Activated naive CD8-positive, alpha-beta T cell treated with anti-CD3 and anti-CD28 coated beads, Interleukin-2, amount 50 U/mL, for 24 hours (primary cell): ENCODE measurements around the gene FAM13A.

Experiments
- ATAC-seq: fragments of 150-1000 bp; cut with Tn5 transposase; one replicate; pipeline ENCODE4 v1.10.0; 2021
- DNase-seq: peaks from one replicate; pipeline ENCODE4 v3.0.0; 2021
- H3K27ac Mint-ChIP-seq: one replicate; pipeline ENCODE4 v1.8.0; 2021; ENCODE audit warnings: mild to moderate bottlenecking, mixed read lengths
- H3K27me3 Mint-ChIP-seq: one replicate; pipeline ENCODE4 v1.8.0; 2021; ENCODE audit warnings: mixed read lengths
- H3K36me3 Mint-ChIP-seq: one replicate; pipeline ENCODE4 v1.8.0; 2021; ENCODE audit warnings: low read depth, mixed read lengths
- H3K4me1 Mint-ChIP-seq: one replicate; pipeline ENCODE4 v1.8.0; 2021; ENCODE audit warnings: mixed read lengths
- H3K4me3 Mint-ChIP-seq: one replicate; pipeline ENCODE4 v1.8.0; 2021; ENCODE audit warnings: mild to moderate bottlenecking, moderate library complexity, mixed read lengths
- H3K9me3 Mint-ChIP-seq: one replicate; pipeline ENCODE4 v1.8.0; 2021; ENCODE audit warnings: mixed read lengths

Gene FAM13A

DNA sequence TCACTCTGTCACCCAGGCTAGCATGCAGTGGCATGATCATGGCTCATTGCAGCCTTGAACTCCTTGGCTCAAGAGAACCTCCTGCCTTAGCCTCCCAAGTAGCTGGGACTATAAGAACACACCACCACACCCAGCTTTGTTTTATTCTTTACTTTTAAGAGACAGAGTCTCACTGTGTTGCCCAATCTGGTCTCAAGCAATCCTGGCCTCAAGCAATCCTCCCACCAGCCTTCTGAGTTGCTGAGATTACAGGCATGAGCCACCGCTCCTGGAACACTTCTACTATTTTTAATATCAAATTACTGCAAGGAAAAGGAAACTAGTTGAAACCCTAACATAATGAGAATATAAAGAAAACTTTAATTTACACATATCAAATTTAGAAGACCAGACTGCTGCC lies 85.4 kb downstream of the FAM13A start:
- Mint-ChIP-seq H3K4me3 (no peak overlapping the region), H3K27ac (no peak overlapping the region), H3K27me3 (peaks cover 2% of the 10 kb centered on the region), H3K9me3 (peaks cover 10% of the 10 kb centered on the region), H3K4me1 (no peaks in the 10 kb centered on the region), H3K36me3 (no peaks in the 10 kb centered on the region)
- no peak for ATAC-seq
- no peak for DNase-seq

DNA sequence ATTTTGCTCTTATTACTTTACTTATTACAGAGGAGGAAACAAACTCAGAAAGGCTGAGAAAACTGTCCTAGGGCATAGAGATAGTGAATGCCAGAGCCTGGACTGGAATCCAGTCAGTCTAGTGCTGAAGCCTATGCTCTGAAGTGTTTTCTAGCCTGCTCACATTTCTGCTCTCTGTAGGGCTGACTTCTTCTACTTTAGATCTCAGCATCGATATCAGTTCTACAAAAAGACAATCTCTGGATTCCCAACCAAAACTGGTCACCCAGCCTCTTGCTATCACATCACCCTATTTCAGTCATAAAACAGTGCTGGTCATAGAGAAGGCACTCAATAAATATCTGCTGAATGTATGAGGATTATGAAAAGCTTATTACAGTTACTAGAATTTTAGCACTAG lies 87.2 kb downstream of the FAM13A start:
- ATAC-seq: no peak
- Mint-ChIP-seq H3K4me1 (no peaks in the 10 kb centered on the region), H3K9me3 (peaks cover 10% of the 10 kb centered on the region), H3K27ac (no peak overlapping the region), H3K36me3 (no peaks in the 10 kb centered on the region), H3K4me3 (no peak overlapping the region), H3K27me3 (peaks cover 3% of the 10 kb centered on the region)
- DNase-seq: no peak

DNA sequence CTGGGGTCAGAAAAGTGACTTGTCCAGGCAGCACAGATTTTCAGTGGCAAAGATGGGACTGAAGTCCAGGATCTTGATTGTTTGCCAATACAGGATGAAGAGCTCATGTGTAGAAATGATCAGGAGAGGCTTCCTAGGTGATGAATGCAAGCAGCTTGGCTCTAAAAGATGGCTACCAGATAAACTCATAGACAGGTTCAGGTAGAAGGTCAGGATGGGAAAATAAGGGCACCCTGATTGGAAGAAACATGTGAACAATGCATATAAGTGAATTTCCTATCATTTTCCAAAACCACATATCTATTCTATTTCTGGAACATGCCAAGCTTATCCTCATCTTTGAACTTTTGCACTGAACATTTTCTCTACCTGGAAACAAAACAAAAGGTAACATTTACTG lies 87.7 kb downstream of the FAM13A start:
- Mint-ChIP-seq H3K36me3 (no peaks in the 10 kb centered on the region), H3K4me3 (no peak overlapping the region), H3K4me1 (no peaks in the 10 kb centered on the region), H3K27ac (no peak overlapping the region), H3K27me3 (peaks cover 3% of the 10 kb centered on the region), H3K9me3 (peaks cover 10% of the 10 kb centered on the region)
- DNase-seq (no peak), ATAC-seq (no peak)

DNA sequence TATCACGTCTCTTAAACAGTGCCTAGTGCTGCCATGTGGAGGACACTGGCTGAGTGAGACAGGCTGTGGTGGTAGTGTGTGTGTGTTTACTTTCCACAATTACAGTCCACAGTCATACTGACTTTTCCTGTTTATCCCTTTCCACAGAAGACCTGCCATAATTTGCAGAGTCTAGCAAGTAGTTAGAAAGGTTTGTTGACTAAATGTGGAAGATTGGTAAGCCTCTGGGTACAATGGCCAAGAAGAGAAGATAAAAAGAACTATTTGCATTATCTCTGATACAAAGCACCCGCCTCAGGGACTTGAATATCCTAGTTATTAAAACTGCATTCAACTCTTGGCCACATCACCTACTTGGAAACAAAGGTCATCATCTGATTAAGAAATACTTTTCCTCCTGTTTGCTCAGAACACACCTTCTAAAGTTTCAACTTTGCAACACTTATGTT lies 89.1 kb downstream of the FAM13A start:
- Mint-ChIP-seq H3K36me3 (no peaks in the 10 kb centered on the region), H3K27ac (no peak overlapping the region), H3K4me3 (no peak overlapping the region), H3K4me1 (no peaks in the 10 kb centered on the region), H3K9me3 (peaks cover 3% of the 10 kb centered on the region), H3K27me3 (peaks cover 3% of the 10 kb centered on the region)
- DNase-seq (no peak), ATAC-seq (no peak)

DNA sequence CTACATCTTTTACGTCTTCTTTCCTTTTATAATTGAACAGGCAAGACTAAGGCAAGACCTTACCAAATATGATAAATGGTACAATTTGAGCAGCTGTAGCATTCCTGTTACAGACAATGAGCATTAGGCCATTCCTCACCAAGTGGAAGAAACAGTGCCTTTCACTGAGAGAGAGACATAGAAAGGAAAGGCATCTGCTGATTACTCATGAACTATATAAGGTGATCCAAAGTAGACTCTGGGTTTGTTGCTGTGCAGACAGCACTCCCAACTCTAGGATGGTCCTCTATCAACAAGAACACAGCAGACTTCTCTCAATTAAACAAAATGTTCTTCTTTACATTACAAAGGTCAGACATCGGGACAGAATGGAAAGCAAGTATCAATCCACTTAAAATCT lies 91.9 kb downstream of the FAM13A start:
- ATAC-seq: no peak

DNA sequence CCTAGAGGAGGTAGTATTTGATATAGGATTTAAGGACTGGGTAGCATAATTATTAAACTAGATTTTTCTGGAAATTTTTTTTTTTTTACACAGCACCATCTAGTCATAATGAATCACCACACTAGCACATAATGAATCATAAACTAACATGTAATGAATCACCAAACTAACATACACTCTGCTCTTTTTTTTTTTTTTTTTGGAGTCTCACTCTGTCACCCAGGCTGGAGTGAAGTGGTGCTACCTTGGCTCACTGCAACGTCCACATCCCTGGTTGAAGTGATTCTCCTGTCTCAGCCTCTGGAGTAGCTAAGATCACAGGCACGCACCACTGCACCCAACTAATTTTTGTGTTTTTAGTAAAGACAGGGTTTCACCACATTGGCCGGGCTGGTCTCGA lies 92.5 kb downstream of the FAM13A start:
- H3K9me3 Mint-ChIP-seq: no peaks in the 10 kb centered on the region
- no peaks in the 10 kb centered on the region for H3K4me1 Mint-ChIP-seq
- DNase-seq (no peak), ATAC-seq (no peak)
- H3K27ac Mint-ChIP-seq: no peak overlapping the region
- H3K36me3 Mint-ChIP-seq: no peaks in the 10 kb centered on the region
- H3K4me3 Mint-ChIP-seq: no peak overlapping the region
- peaks cover 2% of the 10 kb centered on the region for H3K27me3 Mint-ChIP-seq

More for the DNA sequence above, 91.9 kb downstream of the FAM13A start:
- no peaks in the 10 kb centered on the region for H3K9me3 Mint-ChIP-seq
- H3K4me3 Mint-ChIP-seq: no peak overlapping the region
- H3K27me3 Mint-ChIP-seq: peaks cover 2% of the 10 kb centered on the region
- no peak for DNase-seq
- H3K27ac Mint-ChIP-seq: no peak overlapping the region
- no peaks in the 10 kb centered on the region for H3K4me1 Mint-ChIP-seq
- H3K36me3 Mint-ChIP-seq: no peaks in the 10 kb centered on the region

DNA sequence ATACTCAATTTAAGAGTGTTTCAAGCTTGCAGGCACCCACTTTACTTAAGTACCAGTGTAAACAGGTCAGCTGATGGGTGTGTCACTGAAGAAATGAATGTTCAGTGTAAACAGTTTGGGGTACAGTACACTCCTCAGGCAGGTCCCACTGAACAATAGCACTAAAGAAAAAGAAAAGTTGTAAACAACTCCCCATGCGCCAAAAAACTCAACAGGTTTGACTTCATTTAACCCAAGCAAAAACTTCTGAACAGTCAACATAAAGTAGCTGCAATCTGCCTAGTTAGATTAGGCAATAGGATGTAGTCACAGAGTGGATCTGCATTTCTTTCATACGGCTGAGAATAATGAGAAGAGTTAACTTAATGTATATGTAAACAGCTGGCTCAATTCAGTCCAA lies 93.2 kb downstream of the FAM13A start:
- DNase-seq: no peak
- Mint-ChIP-seq H3K9me3 (no peaks in the 10 kb centered on the region), H3K4me1 (no peaks in the 10 kb centered on the region), H3K27me3 (peaks cover 2% of the 10 kb centered on the region), H3K36me3 (no peaks in the 10 kb centered on the region), H3K4me3 (no peak overlapping the region), H3K27ac (no peak overlapping the region)
- ATAC-seq: no peak

DNA sequence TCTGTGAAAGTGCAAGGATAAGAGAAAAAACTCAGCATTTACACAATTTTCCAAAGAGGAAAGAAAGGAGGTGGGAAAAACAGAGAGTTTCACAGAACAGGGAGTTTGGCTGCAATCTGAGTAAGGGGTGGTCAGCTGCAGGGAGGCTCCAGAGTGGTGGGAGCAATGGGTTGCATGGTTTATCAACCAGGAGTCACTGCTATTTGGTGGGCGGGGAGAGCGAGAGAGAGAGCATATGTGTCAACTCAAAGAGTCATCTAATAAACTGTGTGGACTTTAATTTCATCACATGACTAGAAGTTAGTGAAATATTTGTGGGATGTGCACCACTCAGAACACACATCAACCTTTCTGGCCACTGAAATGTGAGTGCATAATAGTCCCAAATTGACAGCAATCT lies 94.6 kb downstream of the FAM13A start:
- Mint-ChIP-seq H3K9me3 (no peaks in the 10 kb centered on the region), H3K27ac (no peak overlapping the region), H3K4me1 (no peaks in the 10 kb centered on the region), H3K36me3 (no peaks in the 10 kb centered on the region), H3K27me3 (peaks cover 2% of the 10 kb centered on the region), H3K4me3 (no peak overlapping the region)
- DNase-seq (no peak), ATAC-seq (no peak)

DNA sequence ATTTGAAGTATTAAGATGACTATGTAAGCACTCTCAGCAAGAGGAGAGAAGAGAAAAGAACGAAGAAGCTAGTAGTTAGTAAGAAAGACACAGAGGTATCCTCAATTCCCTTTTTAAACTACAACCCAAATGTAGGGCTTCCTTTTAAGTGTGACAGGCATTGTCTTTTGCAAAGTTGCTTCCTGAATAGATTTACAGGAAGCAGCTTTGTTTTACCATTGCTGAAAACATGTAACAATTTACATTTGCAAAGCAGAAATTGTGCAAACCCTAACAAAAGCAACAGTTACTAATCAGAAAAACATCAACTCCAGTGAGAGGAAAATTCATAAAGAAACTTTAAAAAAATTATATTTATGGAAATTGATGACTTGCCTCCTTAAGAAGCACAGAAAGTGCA lies 96.4 kb downstream of the FAM13A start:
- Mint-ChIP-seq H3K9me3 (no peaks in the 10 kb centered on the region), H3K36me3 (no peaks in the 10 kb centered on the region), H3K4me1 (no peaks in the 10 kb centered on the region), H3K27me3 (peaks cover 1% of the 10 kb centered on the region), H3K27ac (no peak overlapping the region), H3K4me3 (no peak overlapping the region)
- ATAC-seq: no peak
- no peak for DNase-seq

DNA sequence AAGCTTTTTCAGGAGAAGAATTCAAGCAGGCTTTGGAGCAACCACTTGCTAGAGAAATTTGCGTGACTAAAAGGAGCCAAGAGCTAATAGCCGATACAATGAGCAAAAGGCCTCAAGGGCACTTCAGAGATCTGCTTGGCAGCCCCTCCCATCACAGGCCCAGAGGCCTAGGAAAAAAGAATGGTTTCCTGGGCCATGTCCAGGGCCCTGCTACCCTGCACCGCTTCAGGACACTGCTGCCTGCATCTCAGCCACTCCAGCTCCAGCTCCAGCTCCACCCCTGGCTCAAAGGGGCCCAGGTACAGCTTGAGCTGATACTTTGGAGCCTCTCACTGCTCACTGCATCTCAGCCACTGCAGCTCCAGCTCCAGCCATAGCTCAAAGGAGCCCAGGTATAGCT lies 98.9 kb downstream of the FAM13A start:
- Mint-ChIP-seq H3K27ac (no peak overlapping the region), H3K4me1 (no peaks in the 10 kb centered on the region), H3K27me3 (no peaks in the 10 kb centered on the region), H3K9me3 (no peaks in the 10 kb centered on the region), H3K36me3 (no peaks in the 10 kb centered on the region), H3K4me3 (no peak overlapping the region)
- DNase-seq (no peak), ATAC-seq (no peak)

DNA sequence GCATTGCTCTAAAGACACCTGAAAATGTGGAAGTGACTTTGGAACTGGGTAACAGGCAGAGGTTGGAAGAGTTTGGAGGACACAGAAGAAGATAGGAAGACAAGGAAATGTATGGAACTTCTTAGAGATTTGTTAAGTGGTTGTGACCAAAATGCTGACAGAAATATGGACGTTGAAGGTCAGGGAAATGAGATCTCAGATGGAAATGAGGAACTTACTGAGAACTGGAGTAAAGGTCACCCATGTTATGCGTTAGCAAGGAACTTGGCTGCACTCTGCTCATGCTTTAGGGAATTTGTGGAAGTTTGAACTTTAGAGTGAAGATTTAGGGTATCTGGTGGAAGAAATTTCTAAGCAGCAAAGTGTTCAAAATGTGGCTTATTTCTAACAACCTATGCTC lies 99.4 kb downstream of the FAM13A start:
- Mint-ChIP-seq H3K27me3 (no peaks in the 10 kb centered on the region), H3K36me3 (no peaks in the 10 kb centered on the region), H3K4me1 (no peaks in the 10 kb centered on the region), H3K4me3 (no peak overlapping the region), H3K27ac (no peak overlapping the region), H3K9me3 (no peaks in the 10 kb centered on the region)
- DNase-seq (no peak), ATAC-seq (no peak)

DNA sequence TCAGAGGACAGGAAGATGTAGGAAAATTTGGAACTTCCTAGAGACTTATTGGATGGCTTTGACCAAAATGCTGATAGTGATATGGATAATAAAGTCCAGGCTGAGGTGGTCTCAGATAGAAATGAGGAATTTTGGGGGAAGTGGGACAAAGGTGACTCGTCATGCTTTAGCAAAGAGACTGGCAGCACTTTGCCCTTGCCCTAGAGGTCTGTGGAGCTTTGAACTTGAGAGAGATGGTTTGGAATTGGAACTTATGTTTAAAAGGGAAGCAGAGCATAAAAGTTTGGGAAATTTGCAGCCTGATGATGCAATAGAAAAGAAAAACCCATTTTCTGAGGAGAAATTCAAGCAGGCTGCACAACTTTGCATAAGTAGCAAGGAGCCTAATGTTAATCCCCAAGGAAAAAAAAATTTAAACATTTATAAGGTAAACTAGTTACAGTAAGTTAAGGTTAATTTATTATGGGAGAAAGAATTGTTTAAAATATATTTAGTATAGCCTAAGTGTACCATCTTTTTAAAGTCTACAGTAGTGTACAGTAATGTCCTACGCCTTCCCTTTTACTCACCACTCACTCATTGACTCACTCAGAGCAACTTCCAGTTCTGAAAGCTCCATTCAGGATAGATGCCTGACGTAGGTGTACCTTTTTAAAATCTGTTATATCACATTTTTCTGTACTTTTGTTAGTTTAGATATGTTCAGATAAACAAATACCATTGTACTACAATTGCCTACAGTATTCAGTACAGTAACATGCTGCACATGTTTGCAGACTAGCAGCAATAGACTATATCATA lies 101.2 kb downstream of the FAM13A start:
- ATAC-seq: no peak
- no peak for DNase-seq
- Mint-ChIP-seq H3K27ac (no peak overlapping the region), H3K27me3 (no peaks in the 10 kb centered on the region), H3K9me3 (no peaks in the 10 kb centered on the region), H3K4me3 (no peak overlapping the region), H3K4me1 (no peaks in the 10 kb centered on the region), H3K36me3 (no peaks in the 10 kb centered on the region)

DNA sequence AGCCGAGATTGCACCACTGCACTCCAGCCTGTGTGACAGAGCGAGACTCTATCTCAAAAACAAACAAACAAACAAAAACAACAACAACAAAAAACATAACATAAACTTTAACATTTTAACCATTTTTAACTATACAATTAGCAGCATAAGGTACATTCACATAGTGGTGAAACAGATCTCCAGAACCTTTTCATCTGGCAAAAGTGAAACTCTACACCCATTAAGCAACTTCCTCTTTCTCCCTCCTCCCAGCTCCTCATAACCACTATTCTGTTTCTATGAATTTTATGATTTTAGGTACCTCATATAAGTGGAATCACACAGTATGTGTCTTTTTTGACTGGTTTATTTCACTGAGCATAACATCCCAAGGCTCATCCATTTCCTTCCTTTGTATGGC lies 103.6 kb downstream of the FAM13A start:
- no peak for DNase-seq
- H3K36me3 Mint-ChIP-seq: no peaks in the 10 kb centered on the region
- no peak overlapping the region for H3K27ac Mint-ChIP-seq
- H3K4me1 Mint-ChIP-seq: peaks cover 4% of the 10 kb centered on the region
- no peak overlapping the region for H3K4me3 Mint-ChIP-seq
- H3K9me3 Mint-ChIP-seq: no peaks in the 10 kb centered on the region
- no peaks in the 10 kb centered on the region for H3K27me3 Mint-ChIP-seq
- no peak for ATAC-seq

DNA sequence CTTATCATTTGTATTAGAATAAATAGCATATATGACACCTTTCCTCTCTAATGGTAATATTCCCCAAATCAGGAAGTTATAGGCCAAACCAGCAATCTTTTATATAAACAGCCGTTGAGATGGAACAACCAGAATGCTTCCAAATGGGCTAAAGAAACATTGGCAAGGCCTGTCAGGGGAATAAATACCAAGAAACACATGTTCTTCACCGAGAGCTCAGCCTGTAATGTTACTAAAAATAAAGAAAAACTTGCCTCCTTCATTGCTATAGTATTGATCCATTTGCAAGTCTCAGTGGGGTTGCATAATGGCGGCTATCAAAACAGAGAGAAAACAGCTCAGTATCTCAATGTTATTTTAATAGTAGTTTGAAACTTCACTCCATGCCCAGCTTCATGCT lies 104.9 kb downstream of the FAM13A start:
- Mint-ChIP-seq H3K9me3 (no peaks in the 10 kb centered on the region), H3K27me3 (no peaks in the 10 kb centered on the region), H3K4me1 (peaks cover 4% of the 10 kb centered on the region), H3K27ac (no peak overlapping the region), H3K36me3 (no peaks in the 10 kb centered on the region), H3K4me3 (no peak overlapping the region)
- ATAC-seq: no peak
- DNase-seq: no peak

DNA sequence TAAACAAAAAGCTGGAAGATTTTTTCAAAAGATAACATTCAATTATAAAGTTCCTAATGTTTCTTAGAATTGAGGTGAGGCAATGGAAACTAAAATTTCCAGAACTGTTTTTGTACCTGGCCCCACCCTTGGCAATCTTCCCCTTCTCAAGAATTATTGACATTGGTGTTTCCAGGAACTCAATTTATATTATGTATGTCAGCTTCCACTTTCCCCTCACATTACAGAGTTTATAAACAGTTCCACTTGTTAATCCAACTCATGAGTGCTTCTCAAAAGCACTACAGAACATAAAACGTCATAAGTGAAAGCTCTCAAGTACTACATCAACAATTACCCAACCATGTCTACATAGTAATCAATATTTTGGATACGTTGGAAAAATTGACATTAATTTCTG lies 107.4 kb downstream of the FAM13A start:
- ATAC-seq (no peak), DNase-seq (no peak)
- no peak overlapping the region for H3K27ac Mint-ChIP-seq
- peaks cover 4% of the 10 kb centered on the region for H3K4me1 Mint-ChIP-seq
- H3K9me3 Mint-ChIP-seq: no peaks in the 10 kb centered on the region
- no peak overlapping the region for H3K4me3 Mint-ChIP-seq
- H3K36me3 Mint-ChIP-seq: no peaks in the 10 kb centered on the region
- H3K27me3 Mint-ChIP-seq: no peaks in the 10 kb centered on the region

DNA sequence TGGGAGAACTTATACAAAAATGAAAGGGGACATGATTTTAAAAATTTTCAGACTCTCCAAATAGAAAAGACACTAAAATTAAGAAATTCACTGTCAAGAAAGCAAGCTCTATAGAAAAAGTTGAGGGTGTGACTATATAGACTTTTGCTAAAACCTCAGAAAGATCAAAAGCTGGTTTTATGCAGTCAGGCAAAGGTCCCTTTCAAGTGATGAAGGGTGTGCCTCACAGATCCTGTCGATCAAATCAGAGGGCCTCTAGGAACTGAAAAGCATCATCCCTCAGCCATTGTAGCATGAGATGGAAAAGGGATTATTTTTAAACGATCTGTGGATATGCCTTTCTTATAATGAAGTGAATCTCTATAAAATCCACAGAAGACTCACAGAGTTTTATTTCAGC lies 116.5 kb downstream of the FAM13A start:
- no peak overlapping the region for H3K27ac Mint-ChIP-seq
- H3K4me3 Mint-ChIP-seq: no peak overlapping the region
- H3K4me1 Mint-ChIP-seq: peaks cover 13% of the 10 kb centered on the region
- H3K36me3 Mint-ChIP-seq: no peaks in the 10 kb centered on the region
- no peak for DNase-seq
- H3K9me3 Mint-ChIP-seq: no peaks in the 10 kb centered on the region
- ATAC-seq: no peak
- no peaks in the 10 kb centered on the region for H3K27me3 Mint-ChIP-seq
